ENCODE data around the gene APCDD1L.

Gene APCDD1L

GRCh38 chr20:58515233-58516212, at the start of gene APCDD1L:
APCDD1L (minus strand) TSS chr20:58515399; CDS start chr20:58514707, 692 bp downstream.
- DNase-seq: no peak

- no peak for DNase-seq
Measured at GRCh38 chr20:58559368-58559729, 44.1 kb upstream of the APCDD1L start.

GRCh38 chr20:58558486-58559367, 43.5 kb upstream of the APCDD1L start:
- DNase-seq: no peak

GRCh38 chr20:58557733-58558342, 42.6 kb upstream of the APCDD1L start:
- DNase-seq: no peak

- DNase-seq: no peak
Measured at GRCh38 chr20:58556961-58557360, 41.8 kb upstream of the APCDD1L start.

GRCh38 chr20:58555078-58555765, 40.0 kb upstream of the APCDD1L start:
- DNase-seq: no peak

GRCh38 chr20:58554541-58554940, 39.3 kb upstream of the APCDD1L start:
- DNase-seq: no peak

GRCh38 chr20:58553841-58554240, 38.6 kb upstream of the APCDD1L start:
- no peak for DNase-seq

- DNase-seq: no peak
Measured at GRCh38 chr20:58553166-58553696, 38.0 kb upstream of the APCDD1L start.

- DNase-seq: no peak
Measured at GRCh38 chr20:58552366-58552934, 37.3 kb upstream of the APCDD1L start.

GRCh38 chr20:58551631-58552030, 36.4 kb upstream of the APCDD1L start:
- no peak for DNase-seq

GRCh38 chr20:58550275-58551059, 35.3 kb upstream of the APCDD1L start:
- no peak for DNase-seq

GRCh38 chr20:58549231-58550209, 34.3 kb upstream of the APCDD1L start:
- no peak for DNase-seq

- no peak for DNase-seq
Measured at GRCh38 chr20:58547623-58548475, 32.6 kb upstream of the APCDD1L start.

- DNase-seq: no peak
Measured at GRCh38 chr20:58546756-58547622, 31.8 kb upstream of the APCDD1L start.

- DNase-seq: no peak
Measured at GRCh38 chr20:58546416-58546711, 31.2 kb upstream of the APCDD1L start.

- no peak for DNase-seq
Measured at GRCh38 chr20:58545565-58546415, 30.6 kb upstream of the APCDD1L start.

Data from hematopoietic multipotent progenitor cell treated with erythropoietin and hydrocortisone succinate and interleukin-3 and kit ligand, for 8 days (in vitro differentiated cells).